Gastrocnemius medialis (tissue), 4 donors: Measurements from ENCODE around the gene NOTCH1.
A peak's percentile ranks its signal among the peaks of the same experiment; 100 is the strongest.

ENCODE experiments used
- CTCF ChIP-seq, 5 experiments: fragments of 450-650 bp in 3 of 5; fragments of 200-600 bp in 2 of 5; sonication (generic) in 2 of 5; IDR thresholded peaks in 4 of 5; conservative IDR thresholded peaks in 1 of 5; 1 replicate in 4 of 5; 2 replicates in 1 of 5; pipeline ENCODE4 v1.5.1; 2016 to 2019; ENCODE audit warnings: antibody characterized with exemption in 5 of 5, mild to moderate bottlenecking in 3 of 5, moderate library complexity in 3 of 5
- POLR2A ChIP-seq, 2 donors: fragments of 450-650 bp; IDR thresholded peaks; one replicate each; pipeline ENCODE4 v1.6.1; 2017; ENCODE audit warnings: antibody characterized with exemption in 2 of 2, mild to moderate bottlenecking in 2 of 2, moderate library complexity in 2 of 2

DNA sequence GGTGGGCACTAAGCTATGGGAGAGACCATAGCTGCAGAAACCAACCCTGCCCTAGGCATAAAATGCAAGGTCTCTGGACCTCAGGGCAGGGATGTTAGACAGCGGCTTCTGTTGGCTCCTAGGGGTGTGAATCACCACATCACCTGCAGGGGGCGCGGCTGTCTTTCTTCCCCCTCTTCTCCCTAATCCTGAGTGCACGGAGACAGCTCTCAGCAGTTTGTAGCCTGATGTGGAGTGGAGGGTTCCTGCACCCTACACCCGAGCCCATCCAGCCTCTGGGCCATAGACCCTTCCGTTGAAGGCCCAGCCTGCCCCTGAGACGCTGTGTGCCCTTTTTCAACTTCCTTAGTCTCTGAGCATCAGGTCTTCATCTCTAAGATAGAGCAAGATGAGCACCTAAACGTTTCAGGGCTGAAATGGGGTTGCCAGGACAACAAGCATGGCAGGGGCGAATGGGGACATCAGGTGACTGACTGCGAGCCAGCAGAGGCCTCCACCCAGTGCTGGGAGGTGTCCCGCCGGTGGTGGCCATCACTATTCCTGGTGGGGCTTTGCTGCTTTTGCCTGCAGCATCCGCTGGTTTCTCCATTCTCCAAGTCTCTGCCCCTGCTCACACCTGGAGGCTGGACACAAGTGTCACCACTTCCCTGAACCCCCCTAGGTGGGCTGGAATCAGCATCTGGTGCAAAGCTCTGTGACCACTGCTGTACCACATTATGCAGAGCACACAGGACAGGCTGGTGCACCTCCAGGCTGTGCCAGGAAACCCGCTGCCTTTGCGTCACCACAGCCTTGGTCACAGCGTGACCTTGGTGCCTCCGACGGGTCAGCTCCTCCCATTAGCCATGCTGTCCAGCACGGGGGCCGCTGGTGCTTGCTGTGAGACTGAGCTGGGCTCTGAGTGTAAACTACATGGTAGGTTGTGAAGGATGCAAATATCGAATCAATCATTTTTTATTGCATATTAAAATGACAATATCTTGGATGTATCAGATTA lies 60.5 kb downstream of the NOTCH1 start:
- TF ChIP-seq POLR2A (IDR thresholded peaks at IDR 0.05) = no peak
- peak; percentile 68 to 90 (median 87) for TF ChIP-seq CTCF (IDR thresholded peaks at IDR 0.05 in 4 of 5, conservative IDR thresholded peaks at IDR 0.05 in 1 of 5)
